ENCODE measurements around the gene DOCK3. TPM values are rescaled to one million over a fixed set of nuclear protein-coding genes. Genes with fewer than 3 reads are reported as not detected.

The DOCK3 gene
- total and polyA plus RNA-seq, 2 of the 4 experiments (the other 2 are of a cell fraction), result under 0.01 to 0.12 TPM

- Histone ChIP-seq H3K4me1 (ENCODE audit: control insufficient read depth, insufficient read depth, low read length) (peaks cover 24% of the 10 kb centered on the region), H2BK15ac (ENCODE audit: low read depth, low read length) (peak overlapping the region; percentile 81; the same call in 2 of the 3 replicates), H3K36me3 (ENCODE audit: control insufficient read depth, insufficient read depth, low read length) (no peaks in the 10 kb centered on the region), H3K14ac (replicated peaks; ENCODE audit: low read depth, low read length) (peak overlapping the region; percentile 89), H3K23ac (ENCODE audit: low read depth, low read length) (peak overlapping the region; percentile 80), H4K5ac (ENCODE audit: low read depth, low read length) (peak overlapping the region; percentile 80), H2BK120ac (ENCODE audit: low read depth, low read length) (peak overlapping the region; percentile 98), H3K27me3 (ENCODE audit: control insufficient read depth, insufficient read depth, low read length) (no peaks in the 10 kb centered on the region; the same call in 1 of the 2 replicates), H3K4me2 (ENCODE audit: low read depth, low read length) (peak overlapping the region; percentile 48), H3K27ac (ENCODE audit: insufficient read depth, low read length) (peak overlapping the region; percentile 92), H3K9me3 (ENCODE audit: control insufficient read depth, insufficient read depth, low read length) (no peaks in the 10 kb centered on the region), H3K9me1 (ENCODE audit: insufficient read depth, low read length) (peaks cover 22% of the 10 kb centered on the region), H4K8ac (ENCODE audit: low read depth in 2 of 2, low read length in 2 of 2) (peak overlapping the region; percentile 57 to 88), H2AK9ac (replicated peaks; ENCODE audit: low read depth, low read length, poor library complexity) (peak overlapping the region; percentile 81), H3K4me3 (ENCODE audit: insufficient read depth, low read depth, low read length) (no peak overlapping the region), H3K56ac (ENCODE audit: extremely low read depth, insufficient read depth, low read length) (peak overlapping the region; percentile 91), H2AFZ (replicated peaks; ENCODE audit: low read length, poor library complexity) (peak overlapping the region; percentile 86), H2AK5ac (ENCODE audit: low read depth, low read length) (peak overlapping the region; percentile 84; the same call in 1 of the 2 replicates), H2BK20ac (ENCODE audit: low read depth, low read length) (peak overlapping the region; percentile 98), H3K4ac (ENCODE audit: low read depth, low read length) (peak overlapping the region; percentile 91), H3K79me1 (ENCODE audit: low read depth in 1 of 2, low read length in 2 of 2) (0 out of 4 replicates have a peak, but pooled peaks cover 0 to 3% of the 10 kb centered on the region in 2 experiments), H4K20me1 (ENCODE audit: insufficient read depth, low read length) (no peaks in the 10 kb centered on the region), H3K18ac (ENCODE audit: low read depth, low read length) (peak overlapping the region; percentile 85), H4K91ac (ENCODE audit: insufficient read depth, low read depth, low read length) (peak overlapping the region; percentile 95), H2BK5ac (ENCODE audit: low read depth, low read length, poor library complexity, severe bottlenecking) (peak overlapping the region; percentile 86), H3K9ac (ENCODE audit: low read depth, low read length) (peak overlapping the region; percentile 47)
- ChIA-PET POLR2A (ENCODE audit: unreplicated experiment) (interaction anchor here (1.4 kb wide), 1 partner anchor 20 kb away, joined by 4 read pairs; no protein-coding TSS in a partner anchor), CTCF (interaction anchor here (0.7 to 1.0 kb wide), 4 partner anchors 9 to 724 kb away, joined by 3 read pairs; no protein-coding TSS in a partner anchor)
- dilution Hi-C loops (cut with HindIII; ENCODE audit: low sequenced_read_pairs, unreplicated experiment) (no loop called here), intact Hi-C loops (cut with micrococcal nuclease) (loop anchor here (1.0 kb wide), 1 partner anchor 13 kb away; no protein-coding TSS in a partner anchor), in situ Hi-C loops (cut with MboI; ENCODE audit: low sequenced_read_pairs) (no loop called here)
- BruUV-seq (replicated peaks), result no TSS peak
- ATAC-seq (ENCODE audit: low read depth), result peak; percentile 82
- TF ChIP-seq RCOR1 (IDR thresholded peaks at IDR 0.05; ENCODE audit: insufficient replicate concordance, low read length), result no peak
- peak; percentile 57; the same call in 1 of the 2 replicates for TF ChIP-seq BHLHE40 (IDR thresholded peaks at IDR 0.05; ENCODE audit: low read depth, low read length)
- TF ChIP-seq RFX5 (IDR thresholded peaks at IDR 0.05; ENCODE audit: low read depth, low read length), result peak; percentile 63; the same call in 1 of the 2 replicates
- no peak for TF ChIP-seq CTCF (conservative IDR thresholded peaks at IDR 0.05; ENCODE audit: low read depth, low read length)
- peak; percentile 99 for TF ChIP-seq FOS (IDR thresholded peaks at IDR 0.05; ENCODE audit: low read depth, low read length)
- TF ChIP-seq MAZ (IDR thresholded peaks at IDR 0.05; ENCODE audit: borderline replicate concordance, low read depth, low read length), result peak; percentile 17; the same call in 1 of the 2 replicates
- peak; percentile 65 for TF ChIP-seq CEBPB (IDR thresholded peaks at IDR 0.05; ENCODE audit: low read depth, low read length)
- no peak for TF ChIP-seq RAD21 (IDR thresholded peaks at IDR 0.05; ENCODE audit: low read length)
- peak; percentile 91 for DNase-seq
- WGBS, 2 experiments (ENCODE audit: extremely low coverage in 2 of 2, insufficient read length in 1 of 2), result 80% methylated on average over 2 of the region's 4 CpGs; no CpG with 5 or more reads in 1 of the 2 experiments
Observed at GRCh38 chr3:51340013-51340829, 665.5 kb downstream of the DOCK3 start.

Data from IMR-90 (cell line).